ENCODE data around the gene PEX11A.

DNA sequence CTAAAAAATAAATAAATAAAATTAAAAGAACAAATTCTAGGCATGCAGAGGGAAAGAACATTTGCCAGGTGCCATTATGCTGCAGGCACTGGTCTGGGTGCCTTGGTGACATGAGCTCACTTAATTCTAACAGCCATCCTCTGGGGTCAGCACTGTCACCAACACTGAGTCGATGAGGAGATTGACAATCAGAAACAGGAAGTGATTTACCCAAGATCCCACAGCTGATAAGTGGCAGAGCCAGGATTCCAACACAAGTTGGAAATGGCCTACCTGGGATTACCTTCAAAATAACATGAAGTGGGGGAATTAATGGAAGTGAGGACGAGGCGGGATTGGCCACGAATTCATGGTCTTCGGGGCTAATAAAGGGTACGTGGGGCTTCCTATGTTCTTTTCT is 14.9 kb downstream of the PEX11A start:
- TF ChIP-seq, protein P1, sequence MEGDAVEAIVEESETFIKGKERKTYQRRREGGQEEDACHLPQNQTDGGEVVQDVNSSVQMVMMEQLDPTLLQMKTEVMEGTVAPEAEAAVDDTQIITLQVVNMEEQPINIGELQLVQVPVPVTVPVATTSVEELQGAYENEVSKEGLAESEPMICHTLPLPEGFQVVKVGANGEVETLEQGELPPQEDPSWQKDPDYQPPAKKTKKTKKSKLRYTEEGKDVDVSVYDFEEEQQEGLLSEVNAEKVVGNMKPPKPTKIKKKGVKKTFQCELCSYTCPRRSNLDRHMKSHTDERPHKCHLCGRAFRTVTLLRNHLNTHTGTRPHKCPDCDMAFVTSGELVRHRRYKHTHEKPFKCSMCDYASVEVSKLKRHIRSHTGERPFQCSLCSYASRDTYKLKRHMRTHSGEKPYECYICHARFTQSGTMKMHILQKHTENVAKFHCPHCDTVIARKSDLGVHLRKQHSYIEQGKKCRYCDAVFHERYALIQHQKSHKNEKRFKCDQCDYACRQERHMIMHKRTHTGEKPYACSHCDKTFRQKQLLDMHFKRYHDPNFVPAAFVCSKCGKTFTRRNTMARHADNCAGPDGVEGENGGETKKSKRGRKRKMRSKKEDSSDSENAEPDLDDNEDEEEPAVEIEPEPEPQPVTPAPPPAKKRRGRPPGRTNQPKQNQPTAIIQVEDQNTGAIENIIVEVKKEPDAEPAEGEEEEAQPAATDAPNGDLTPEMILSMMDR (IDR thresholded peaks at IDR 0.05) = no peak
- TF ChIP-seq POLR2A (IDR thresholded peaks at IDR 0.05) = no peak
